GM20431 (cell line): ENCODE measurements around the gene CASTOR2.
"Not testable (repeated sequence)": the region's sequence is repeated elsewhere in the genome, so short reads cannot be mapped to it uniquely, and the experiment has no call there.

Source experiments
- in situ Hi-C: fragments of 300-500 bp; cut with MseI, MboI; formaldehyde crosslinking; loops from one replicate; pipeline ENCODE4 v1.15.0; 2020; ENCODE audit warnings: low sequenced_read_pairs; ENCODE audit not compliant: unreplicated experiment

The CASTOR2 gene

DNA sequence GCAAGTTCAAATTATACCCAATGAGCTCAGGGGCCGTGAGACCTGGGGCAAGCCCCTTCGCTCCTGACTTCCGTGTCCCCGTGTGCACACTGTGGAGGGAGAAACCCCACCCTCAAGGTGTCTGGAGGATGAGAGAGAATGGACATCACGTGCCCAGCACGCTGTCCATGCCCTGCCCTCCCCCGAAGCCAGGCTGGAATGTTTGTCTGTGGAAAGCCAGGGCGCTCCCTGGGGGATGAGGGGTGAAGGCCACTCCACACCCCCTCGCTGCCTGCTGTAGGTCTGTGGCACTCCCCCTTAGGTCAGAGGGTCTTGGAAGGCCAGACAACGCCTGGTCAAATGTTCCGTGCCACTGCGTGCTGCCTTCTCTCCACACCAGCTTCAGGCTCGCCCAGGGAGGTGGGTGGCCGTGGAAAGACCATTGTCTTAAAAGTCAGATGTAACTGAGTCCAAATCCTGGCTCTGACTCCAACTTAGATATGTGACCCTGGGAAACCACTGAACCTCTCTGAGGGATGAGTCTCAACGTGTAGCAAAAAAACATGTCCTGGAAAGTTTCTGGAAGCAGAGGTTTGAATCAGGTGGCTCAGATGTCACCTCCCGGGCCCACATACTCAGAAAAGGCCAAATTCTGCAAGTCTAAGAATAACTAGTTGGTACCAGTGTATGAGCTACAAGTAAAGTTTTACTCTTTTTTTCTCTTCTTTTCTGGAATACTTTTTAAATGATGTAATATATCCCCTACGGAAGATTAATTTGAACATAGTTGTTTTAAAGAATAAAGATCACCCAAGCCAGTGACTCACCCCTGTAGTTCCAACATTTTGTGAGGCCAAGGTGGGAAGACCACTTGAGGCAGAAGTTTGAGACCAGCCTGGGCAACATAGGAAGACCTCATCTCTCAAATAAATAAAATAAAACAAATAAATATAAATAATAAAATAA, 84.2 kb downstream of the CASTOR2 start:
- in situ Hi-C loops, result no loop called here

DNA sequence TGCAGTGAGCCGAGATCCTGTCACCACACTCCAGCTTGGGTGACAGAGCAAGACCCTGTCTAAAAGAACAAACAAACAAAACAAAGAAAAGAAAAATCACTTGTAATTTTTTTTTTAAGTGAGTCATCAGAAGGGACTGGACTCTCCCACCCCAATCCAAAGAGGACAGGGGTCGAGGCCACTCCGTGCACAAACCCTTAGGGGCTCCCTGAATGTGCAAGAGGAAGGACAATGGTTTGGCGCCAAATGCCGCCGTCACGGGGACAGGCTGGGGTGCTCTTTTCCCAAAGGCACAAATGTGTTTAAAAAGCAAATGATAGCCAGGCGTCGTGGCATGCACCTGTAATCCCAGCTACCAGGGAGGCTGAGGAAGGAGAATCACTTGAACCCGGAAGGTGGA, 85.3 kb downstream of the CASTOR2 start:
- in situ Hi-C loops, result no loop called here

DNA sequence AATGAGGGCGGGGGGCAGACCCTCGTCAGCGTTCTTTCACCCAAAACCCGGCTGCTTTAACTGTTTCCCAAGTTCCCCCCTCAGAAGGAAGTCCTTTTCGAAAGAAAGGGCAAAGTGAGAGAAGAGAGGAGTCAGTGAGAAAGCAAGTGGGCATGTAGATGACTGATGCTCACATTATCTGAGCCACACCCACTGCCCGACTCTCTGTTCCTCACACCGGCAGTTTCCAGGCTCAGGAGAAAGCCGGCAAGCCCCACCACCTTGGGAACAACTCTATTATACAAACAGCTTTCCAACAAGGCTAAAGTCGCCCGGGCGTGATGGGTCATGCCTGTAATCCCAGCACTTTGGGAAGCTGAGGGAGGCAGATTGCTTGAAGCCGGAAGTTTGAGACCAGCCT, 86.0 kb downstream of the CASTOR2 start:
- in situ Hi-C loops, result no loop called here

DNA sequence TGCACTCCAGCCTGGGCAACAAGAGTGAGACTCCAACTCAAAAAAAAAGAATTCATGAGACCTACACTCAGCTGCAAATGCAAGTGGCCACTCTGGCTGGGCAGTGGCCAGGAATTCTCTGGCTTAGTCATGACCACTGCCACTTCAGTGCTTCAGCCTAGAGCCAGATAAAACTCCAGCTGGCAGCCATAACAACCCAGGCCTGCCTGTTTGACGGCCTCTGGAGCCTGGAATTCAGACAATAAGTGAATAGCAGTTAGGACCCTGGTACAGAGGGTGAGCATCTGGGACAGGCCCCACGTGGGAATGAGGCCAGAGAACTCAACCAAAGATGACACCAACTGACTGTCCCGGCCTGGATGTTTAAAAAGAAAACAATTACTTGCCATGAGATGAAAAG, 90.2 kb downstream of the CASTOR2 start:
- in situ Hi-C loops, result no loop called here

DNA sequence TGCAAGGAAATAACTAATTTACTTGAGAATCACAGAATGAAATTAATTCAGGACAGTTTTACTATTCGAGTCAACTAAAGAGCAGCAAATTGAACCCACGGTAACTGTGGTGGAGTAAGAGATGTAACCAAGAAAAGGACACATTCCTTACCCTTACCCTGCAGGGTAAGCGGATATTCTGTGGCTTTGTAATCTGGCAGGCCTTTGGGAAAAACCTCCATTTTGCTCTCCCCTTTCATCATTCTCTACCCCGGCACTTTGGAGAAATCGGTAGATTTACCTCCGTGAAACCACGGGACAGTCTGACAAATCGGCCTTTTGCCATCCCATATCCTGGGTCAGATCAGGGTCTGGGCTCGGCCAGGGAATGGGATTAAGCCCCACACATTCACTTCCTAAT, 90.7 kb downstream of the CASTOR2 start:
- in situ Hi-C loops, result no loop called here

DNA sequence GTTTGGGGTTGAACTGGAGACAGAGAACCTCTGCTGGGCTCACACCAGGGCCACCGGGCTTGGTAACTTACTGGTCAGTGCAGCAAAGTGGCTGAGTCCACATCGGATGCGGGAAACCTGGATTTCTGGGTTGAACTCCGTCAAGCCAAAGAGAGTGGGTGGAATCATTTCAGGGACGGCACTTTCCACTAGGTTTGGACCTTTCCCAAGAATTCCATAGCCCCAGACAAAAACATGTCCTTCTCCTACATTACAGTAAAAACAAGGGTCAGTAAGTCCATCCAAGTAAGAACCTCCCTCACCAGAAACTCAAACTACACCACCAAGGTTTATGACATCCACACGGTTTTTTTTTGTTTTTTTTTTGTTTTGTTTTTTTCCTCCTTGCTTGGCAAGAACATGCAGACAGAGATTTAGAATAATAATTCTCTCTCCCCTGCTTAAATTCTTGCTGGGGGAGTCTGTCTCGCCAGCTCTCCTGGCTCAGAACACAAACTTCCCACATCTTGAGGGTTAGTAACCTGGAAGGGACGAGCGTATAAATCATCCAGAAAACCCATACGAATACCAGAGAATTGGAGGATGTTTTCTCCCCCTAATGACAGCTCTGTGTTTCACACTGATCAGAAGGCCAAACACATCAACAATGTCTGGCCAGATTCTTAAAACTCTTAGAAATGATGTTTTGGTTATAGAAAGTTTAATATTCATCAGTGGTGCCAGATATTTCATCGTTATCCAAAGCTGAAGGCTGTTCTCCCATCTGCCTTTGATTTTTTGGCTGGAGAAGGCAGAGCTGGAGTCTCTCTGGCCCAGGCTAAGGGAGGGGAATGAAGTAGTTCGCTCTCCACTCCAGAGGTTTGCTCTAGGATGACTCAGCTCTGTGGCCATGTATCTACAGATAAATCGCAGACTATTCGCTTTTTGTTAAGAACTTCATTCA, 91.6 kb downstream of the CASTOR2 start:
- in situ Hi-C loops, result no loop called here

DNA sequence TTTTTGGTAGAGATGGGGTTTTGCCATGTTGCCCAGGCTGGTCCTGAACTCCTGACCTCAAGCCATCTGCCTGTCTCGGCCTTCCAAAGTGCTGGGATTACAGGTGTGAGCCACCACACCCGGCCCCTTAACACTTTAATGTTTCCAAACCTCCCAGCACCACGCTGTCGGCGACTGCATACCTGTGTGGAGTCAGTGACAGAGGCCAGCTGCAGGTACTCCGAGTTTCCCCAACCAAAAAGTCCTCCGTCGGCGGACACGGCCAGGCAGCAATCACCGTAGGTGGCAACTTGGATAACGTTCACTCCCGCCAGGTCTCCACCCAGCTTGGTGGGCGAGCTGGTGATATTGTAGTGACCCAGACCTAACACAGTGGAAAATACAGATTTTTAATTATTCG, 93.9 kb downstream of the CASTOR2 start:
- in situ Hi-C loops, result no loop called here

DNA sequence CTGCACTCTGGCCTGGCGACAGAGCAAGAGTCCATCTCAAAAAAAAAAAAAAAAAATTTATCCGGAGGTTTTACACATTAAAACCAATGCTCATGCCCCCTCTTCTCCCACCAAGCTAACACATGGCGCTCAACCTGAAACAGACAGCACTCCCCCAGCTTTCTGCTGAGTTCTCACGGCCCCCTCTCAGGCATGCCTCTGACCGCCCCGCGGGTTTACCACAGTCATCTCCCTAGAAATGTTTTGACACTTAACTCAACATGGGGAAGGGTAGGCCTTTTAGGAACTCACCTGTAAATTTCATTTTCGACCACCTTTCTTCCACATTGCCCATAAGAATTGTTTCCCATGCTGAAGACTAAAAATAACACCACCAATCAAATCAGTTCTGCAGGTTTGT, 99.8 kb downstream of the CASTOR2 start:
- in situ Hi-C loops, result no loop called here

DNA sequence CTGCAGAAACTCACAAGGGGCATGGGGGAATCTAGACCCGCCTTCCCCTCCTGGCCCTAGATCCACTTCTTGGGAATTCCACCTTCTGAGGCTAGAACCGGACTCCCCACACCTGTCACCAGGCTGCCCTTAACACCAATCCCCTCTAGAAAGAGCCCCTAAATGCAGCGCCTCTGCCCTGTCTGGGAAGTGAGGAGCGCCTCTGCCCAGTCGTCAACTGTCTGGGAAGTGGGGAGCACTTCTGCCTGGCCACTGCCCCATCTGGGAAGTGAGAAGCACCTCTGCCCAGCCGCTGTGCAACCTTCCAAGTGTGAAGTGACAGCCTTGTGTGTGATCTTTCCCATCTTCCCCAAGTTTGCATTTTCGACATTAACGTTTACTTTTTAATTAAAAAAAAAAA, 100.3 kb downstream of the CASTOR2 start:
- in situ Hi-C loops, result no loop called here

DNA sequence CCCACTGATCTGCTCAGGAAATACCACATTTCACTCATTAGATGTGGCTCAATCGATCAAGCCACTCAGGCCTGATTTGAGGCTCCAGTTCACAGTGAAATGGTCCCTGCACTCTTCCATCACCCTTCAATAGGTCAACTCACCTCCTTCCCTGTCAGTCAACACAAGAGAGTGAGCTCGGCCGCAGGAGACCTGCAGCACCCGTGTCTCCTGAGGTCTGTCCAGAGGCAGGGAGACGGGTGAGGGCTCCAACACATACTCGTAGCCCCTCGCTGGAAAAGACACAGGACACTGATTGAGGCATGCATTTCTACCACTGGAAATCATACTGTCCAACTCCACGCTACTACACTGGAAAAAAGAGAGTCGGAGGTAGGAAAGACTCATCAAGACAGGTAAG, 102.0 kb downstream of the CASTOR2 start:
- in situ Hi-C loops, result no loop called here

DNA sequence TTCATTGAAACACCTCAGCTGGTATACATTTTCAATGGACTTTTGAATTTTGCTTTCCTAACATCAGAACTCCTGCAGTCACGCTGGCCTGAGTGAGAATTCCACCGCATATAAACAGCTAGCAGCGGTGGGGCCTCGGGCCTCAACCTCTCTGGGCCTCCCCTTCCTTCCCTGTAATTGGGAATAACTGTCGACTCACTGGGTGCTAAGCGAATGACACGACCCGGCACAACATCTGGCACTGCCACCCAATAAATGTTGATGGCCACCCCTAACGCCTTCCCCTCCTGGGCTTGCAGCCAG, 108.4 kb downstream of the CASTOR2 start:
- in situ Hi-C loops, result no loop called here

DNA sequence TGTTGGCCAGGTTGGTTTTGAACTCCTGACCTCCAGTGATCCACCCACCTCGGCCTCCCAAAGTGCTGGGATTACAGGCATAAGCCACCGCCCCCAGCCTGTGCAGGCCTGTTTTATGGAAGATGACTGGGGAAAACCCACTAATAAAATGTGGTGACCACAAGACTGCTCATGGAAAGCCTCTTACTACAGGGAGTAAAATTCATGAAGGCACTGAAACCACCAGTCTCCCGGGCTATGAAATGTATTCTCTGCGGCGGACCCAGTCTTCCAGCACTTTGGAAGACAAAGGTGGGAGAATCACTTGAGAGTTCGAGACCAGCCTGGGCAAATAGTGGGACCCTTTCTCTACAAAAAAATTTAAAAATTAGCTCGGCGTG, 109.7 kb downstream of the CASTOR2 start:
- in situ Hi-C loops, result not testable (repeated sequence)
